GM12878 (cell line): ENCODE data around the gene GFM1.

Experiments
- ATF3 ChIP-seq: IDR thresholded peaks from 2 replicates; pipeline ENCODE4 v1.6.1; 2011; ENCODE audit warnings: low read depth, mild to moderate bottlenecking, low read length, moderate library complexity, borderline replicate concordance; ENCODE audit errors: extremely low read depth
- CTCF ChIP-seq, 3 experiments: IDR thresholded peaks in 2 of 3; conservative IDR thresholded peaks in 1 of 3; 2 replicates each; pipeline ENCODE4 v1.5.1; 2011; ENCODE audit warnings: low read depth in 3 of 3, low read length in 3 of 3, mild to moderate bottlenecking in 3 of 3, control low read depth in 2 of 3, moderate library complexity in 2 of 3, inconsistent platforms in 1 of 3, mixed read lengths in 1 of 3; ENCODE audit not compliant: control insufficient read depth in 2 of 3, insufficient read depth in 1 of 3; ENCODE audit errors: extremely low read depth in 1 of 3
- USF2 ChIP-seq: IDR thresholded peaks from 2 replicates; pipeline ENCODE4 v1.6.1; 2011; ENCODE audit warnings: low read depth, low read length, improper control_type of control experiment, borderline replicate concordance

- no peak for TF ChIP-seq CTCF (IDR thresholded peaks at IDR 0.05 in 2 of 3, conservative IDR thresholded peaks at IDR 0.05 in 1 of 3; ENCODE audit: control insufficient read depth in 2 of 3, extremely low read depth in 1 of 3, insufficient read depth in 1 of 3, low read depth in 3 of 3, low read length in 3 of 3)
- TF ChIP-seq USF2, result no peak
- TF ChIP-seq ATF3, result no peak
These were observed 18.9 kb downstream of the GFM1 start for GRCh38 chr3:158663246-158663645.
